ENCODE results near the gene ZNF775. TPM values are rescaled to one million over a fixed set of nuclear protein-coding genes. Genes with fewer than 3 reads are reported as not detected.

ZNF775 gene
- total RNA-seq, 1 donor from 2014 or later, result 5.5 TPM

GRCh38 chr7:150377196-150377595, 1.9 kb upstream of the ZNF775 start:
- no peak overlapping the region for H3K4me3 Mint-ChIP-seq
- no peaks in the 10 kb centered on the region for H3K27me3 Mint-ChIP-seq
- H3K4me1 Mint-ChIP-seq, result peaks cover 47% of the 10 kb centered on the region
- intact Hi-C loops (cut with micrococcal nuclease), result loop anchor here (5.0 to 10.0 kb wide), 3 partner anchors 45 to 708 kb away; partner anchors contain the start of genes AGAP3, FASTK and TMUB1
- no peak for DNase-seq
- H3K9me3 Mint-ChIP-seq, result no peaks in the 10 kb centered on the region
- peak overlapping the region; percentile 6 for H3K27ac Mint-ChIP-seq
- H3K36me3 Mint-ChIP-seq (ENCODE audit: low read depth), result peaks cover 22% of the 10 kb centered on the region

GRCh38 chr7:150377635-150378034, 1.5 kb upstream of the ZNF775 start:
- no peaks in the 10 kb centered on the region for H3K9me3 Mint-ChIP-seq
- peaks cover 19% of the 10 kb centered on the region for H3K36me3 Mint-ChIP-seq (ENCODE audit: low read depth)
- intact Hi-C loops (cut with micrococcal nuclease), result loop anchor here (1.0 to 10.0 kb wide), 5 partner anchors 8 to 707 kb away; partner anchors contain the start of genes AGAP3, FASTK and TMUB1
- peak overlapping the region; percentile 96 for H3K4me3 Mint-ChIP-seq
- peaks cover 47% of the 10 kb centered on the region for H3K4me1 Mint-ChIP-seq
- H3K27ac Mint-ChIP-seq, result peak overlapping the region; percentile 6
- no peak for DNase-seq
- H3K27me3 Mint-ChIP-seq, result no peaks in the 10 kb centered on the region

- H3K9me3 Mint-ChIP-seq, result no peaks in the 10 kb centered on the region
- H3K36me3 Mint-ChIP-seq (ENCODE audit: low read depth), result peaks cover 14% of the 10 kb centered on the region
- H3K4me1 Mint-ChIP-seq, result peaks cover 47% of the 10 kb centered on the region
- peak overlapping the region; percentile 79 for H3K27ac Mint-ChIP-seq
- intact Hi-C loops (cut with micrococcal nuclease), result loop anchor here (1.0 to 10.0 kb wide), 5 partner anchors 9 to 707 kb away; partner anchors contain the start of genes AGAP3, FASTK and TMUB1
- H3K4me3 Mint-ChIP-seq, result peak overlapping the region; percentile 96
- H3K27me3 Mint-ChIP-seq, result no peaks in the 10 kb centered on the region
- DNase-seq, result peak; percentile 80
These were observed 846 bp upstream of the ZNF775 start for GRCh38 chr7:150378115-150378852.

- no peaks in the 10 kb centered on the region for H3K27me3 Mint-ChIP-seq
- peak overlapping the region; percentile 80 for H3K27ac Mint-ChIP-seq
- intact Hi-C loops (cut with micrococcal nuclease), result loop anchor here (1.0 to 10.0 kb wide), 5 partner anchors 26 to 705 kb away; partner anchors contain the start of genes ACTR3C, AGAP3, FASTK and LRRC61
- H3K4me3 Mint-ChIP-seq, result peak overlapping the region; percentile 96
- H3K9me3 Mint-ChIP-seq, result no peaks in the 10 kb centered on the region
- peak; percentile 77 for DNase-seq
- H3K4me1 Mint-ChIP-seq, result peaks cover 41% of the 10 kb centered on the region
- peaks cover 3% of the 10 kb centered on the region for H3K36me3 Mint-ChIP-seq (ENCODE audit: low read depth)
These were observed 580 bp downstream of the ZNF775 start for GRCh38 chr7:150379441-150380379.

GRCh38 chr7:150380463-150380862, 1.3 kb downstream of the ZNF775 start:
- Mint-ChIP-seq H3K9me3 (no peaks in the 10 kb centered on the region), H3K4me1 (peaks cover 37% of the 10 kb centered on the region), H3K36me3 (ENCODE audit: low read depth) (peaks cover 1% of the 10 kb centered on the region), H3K27me3 (no peaks in the 10 kb centered on the region), H3K27ac (no peak overlapping the region), H3K4me3 (peak overlapping the region; percentile 96)
- intact Hi-C loops (cut with micrococcal nuclease), result no loop called here
- no peak for DNase-seq

- H3K36me3 Mint-ChIP-seq (ENCODE audit: low read depth), result no peaks in the 10 kb centered on the region
- H3K4me1 Mint-ChIP-seq, result peaks cover 32% of the 10 kb centered on the region
- DNase-seq, result no peak
- no peak overlapping the region for H3K4me3 Mint-ChIP-seq
- H3K27ac Mint-ChIP-seq, result no peak overlapping the region
- H3K9me3 Mint-ChIP-seq, result no peaks in the 10 kb centered on the region
- H3K27me3 Mint-ChIP-seq, result no peaks in the 10 kb centered on the region
- intact Hi-C loops (cut with micrococcal nuclease), result no loop called here
These were observed 2.0 kb downstream of the ZNF775 start for GRCh38 chr7:150381096-150381495.

- intact Hi-C loops (cut with micrococcal nuclease), result no loop called here
- DNase-seq, result no peak
- no peak overlapping the region for H3K27ac Mint-ChIP-seq
- no peaks in the 10 kb centered on the region for H3K27me3 Mint-ChIP-seq
- peaks cover 2% of the 10 kb centered on the region for H3K36me3 Mint-ChIP-seq (ENCODE audit: low read depth)
- peaks cover 27% of the 10 kb centered on the region for H3K4me1 Mint-ChIP-seq
- H3K4me3 Mint-ChIP-seq, result no peak overlapping the region
- H3K9me3 Mint-ChIP-seq, result no peaks in the 10 kb centered on the region
These were observed 2.6 kb downstream of the ZNF775 start for GRCh38 chr7:150381785-150382122.

GRCh38 chr7:150382123-150382843, 3.2 kb downstream of the ZNF775 start:
- Mint-ChIP-seq H3K27me3 (no peaks in the 10 kb centered on the region), H3K4me1 (peaks cover 24% of the 10 kb centered on the region), H3K4me3 (no peak overlapping the region), H3K27ac (no peak overlapping the region), H3K9me3 (no peaks in the 10 kb centered on the region), H3K36me3 (ENCODE audit: low read depth) (peaks cover 3% of the 10 kb centered on the region)
- DNase-seq, result no peak
- intact Hi-C loops (cut with micrococcal nuclease), result no loop called here

- no peak for DNase-seq
- no peak overlapping the region for H3K27ac Mint-ChIP-seq
- intact Hi-C loops (cut with micrococcal nuclease), result no loop called here
- H3K9me3 Mint-ChIP-seq, result no peaks in the 10 kb centered on the region
- H3K4me3 Mint-ChIP-seq, result no peak overlapping the region
- H3K27me3 Mint-ChIP-seq, result no peaks in the 10 kb centered on the region
- H3K4me1 Mint-ChIP-seq, result peaks cover 19% of the 10 kb centered on the region
- H3K36me3 Mint-ChIP-seq (ENCODE audit: low read depth), result peaks cover 3% of the 10 kb centered on the region
These were observed 3.7 kb downstream of the ZNF775 start for GRCh38 chr7:150382844-150383225.

- Mint-ChIP-seq H3K9me3 (no peaks in the 10 kb centered on the region), H3K27me3 (no peaks in the 10 kb centered on the region), H3K4me3 (no peak overlapping the region), H3K27ac (no peak overlapping the region), H3K4me1 (peaks cover 16% of the 10 kb centered on the region), H3K36me3 (ENCODE audit: low read depth) (peaks cover 3% of the 10 kb centered on the region)
- intact Hi-C loops (cut with micrococcal nuclease), result no loop called here
- DNase-seq, result no peak
These were observed 4.7 kb downstream of the ZNF775 start for GRCh38 chr7:150383710-150384397.

- H3K27ac Mint-ChIP-seq, result no peak overlapping the region
These were observed 5.5 kb downstream of the ZNF775 start for GRCh38 chr7:150384406-150385301.

GRCh38 chr7:150385302-150385723, 6.2 kb downstream of the ZNF775 start:
- no peaks in the 10 kb centered on the region for H3K27me3 Mint-ChIP-seq
- no peak for DNase-seq
- no peaks in the 10 kb centered on the region for H3K9me3 Mint-ChIP-seq
- H3K4me3 Mint-ChIP-seq, result no peak overlapping the region
- H3K36me3 Mint-ChIP-seq (ENCODE audit: low read depth), result peaks cover 3% of the 10 kb centered on the region
- intact Hi-C loops (cut with micrococcal nuclease), result no loop called here
- H3K27ac Mint-ChIP-seq, result no peak overlapping the region
- H3K4me1 Mint-ChIP-seq, result peaks cover 8% of the 10 kb centered on the region

More at GRCh38 chr7:150384406-150385301, 5.5 kb downstream of the ZNF775 start:
- H3K36me3 Mint-ChIP-seq (ENCODE audit: low read depth), result peaks cover 3% of the 10 kb centered on the region
- intact Hi-C loops (cut with micrococcal nuclease), result no loop called here
- no peak overlapping the region for H3K4me3 Mint-ChIP-seq
- H3K4me1 Mint-ChIP-seq, result peaks cover 15% of the 10 kb centered on the region
- no peaks in the 10 kb centered on the region for H3K9me3 Mint-ChIP-seq
- no peaks in the 10 kb centered on the region for H3K27me3 Mint-ChIP-seq
- no peak for DNase-seq
